CD8-positive, alpha-beta memory T cell (primary cell): ENCODE measurements around the gene GRM5. TPM values are rescaled to one million over a fixed set of nuclear protein-coding genes. Genes with fewer than 3 reads are reported as not detected.
"Not testable (repeated sequence)": the region's sequence is repeated elsewhere in the genome, so short reads cannot be mapped to it uniquely, and the experiment has no call there.

Experiments
- CTCF ChIA-PET: fragments of 350-600 bp; sonication (Branson Sonifier 250); formaldehyde crosslinking; loops from one replicate; lab custom pipeline; 2021; ENCODE audit warnings: antibody characterized with exemption; lab: Charles Lee
- POLR2A ChIA-PET: fragments of 350-600 bp; sonication (Branson Sonifier 250); formaldehyde crosslinking; loops from one replicate; lab custom pipeline; 2021; ENCODE audit warnings: antibody characterized with exemption; lab: Charles Lee
- DNase-seq, 5 donors: peaks; one replicate each; pipeline versions ENCODE4 v3.0.0 to v3.0.0-alpha.2; 2020 to 2022; ENCODE audit warnings: mixed read lengths in 1 of 5
- H3K27ac ChIP-seq: one replicate; pipeline ENCODE4 v1.7.0; 2013; ENCODE audit warnings: low read depth, mild to moderate bottlenecking, low read length, moderate library complexity
- H3K27me3 ChIP-seq: 2 replicates; pipeline ENCODE4 v1.7.0; 2013; ENCODE audit warnings: low read length, mild to moderate bottlenecking; ENCODE audit not compliant: insufficient read depth, poor library complexity, severe bottlenecking
- H3K36me3 ChIP-seq: 2 replicates; pipeline ENCODE4 v1.7.0; 2013; ENCODE audit warnings: mild to moderate bottlenecking, low read length, moderate library complexity; ENCODE audit not compliant: insufficient read depth
- H3K4me1 ChIP-seq: 2 replicates; pipeline ENCODE4 v1.7.0; 2013; ENCODE audit warnings: mild to moderate bottlenecking, low read length, moderate library complexity; ENCODE audit not compliant: insufficient read depth
- H3K4me3 ChIP-seq: 2 replicates; pipeline ENCODE4 v1.7.0; 2013; ENCODE audit warnings: mild to moderate bottlenecking, low read length
- H3K9me3 ChIP-seq: 2 replicates; pipeline ENCODE4 v1.7.0; 2013; ENCODE audit warnings: mild to moderate bottlenecking, low read length
- H3K27ac Mint-ChIP-seq, 8 donors: one replicate each; pipeline ENCODE4 v1.8.0; 2020 to 2021; ENCODE audit warnings: mixed read lengths in 8 of 8, mild to moderate bottlenecking in 6 of 8, inconsistent platforms in 3 of 8, moderate library complexity in 3 of 8
- H3K27me3 Mint-ChIP-seq, 2 donors: one replicate each; pipeline ENCODE4 v1.8.0; 2020 to 2021; ENCODE audit warnings: mixed read lengths in 2 of 2, mild to moderate bottlenecking in 1 of 2, moderate library complexity in 1 of 2
- H3K36me3 Mint-ChIP-seq, 3 donors: one replicate each; pipeline ENCODE4 v1.8.0; 2020 to 2021; ENCODE audit warnings: mixed read lengths in 3 of 3, inconsistent platforms in 1 of 3, mild to moderate bottlenecking in 1 of 3
- H3K4me1 Mint-ChIP-seq, 3 donors: one replicate each; pipeline ENCODE4 v1.8.0; 2020 to 2021; ENCODE audit warnings: mixed read lengths in 3 of 3, inconsistent platforms in 1 of 3, mild to moderate bottlenecking in 1 of 3
- H3K4me3 Mint-ChIP-seq, 7 donors: one replicate each; pipeline ENCODE4 v1.8.0; 2020 to 2021; ENCODE audit warnings: mixed read lengths in 7 of 7, mild to moderate bottlenecking in 6 of 7, moderate library complexity in 4 of 7, inconsistent platforms in 2 of 7
- H3K9me3 Mint-ChIP-seq, 5 donors: one replicate each; pipeline ENCODE4 v1.8.0; 2020 to 2022; ENCODE audit warnings: mixed read lengths in 5 of 5, mild to moderate bottlenecking in 3 of 5, moderate library complexity in 2 of 5, inconsistent platforms in 1 of 5
- polyA plus RNA-seq: library from polyadenylated mRNA; unstranded; fragments of 300-500 nt; fragmentation: Illumina TruSeq; gene quantifications from one replicate; pipeline ENCODE4 v1.2.3, GENCODE V29; 2021
- total RNA-seq, 2 experiments: library from RNA; stranded (reverse); gene quantifications; one replicate each; pipeline ENCODE4 v1.2.3, GENCODE V29; 2021

GRM5 gene
- total and polyA plus RNA-seq, 3 experiments from 2014 or later: not detected

DNA sequence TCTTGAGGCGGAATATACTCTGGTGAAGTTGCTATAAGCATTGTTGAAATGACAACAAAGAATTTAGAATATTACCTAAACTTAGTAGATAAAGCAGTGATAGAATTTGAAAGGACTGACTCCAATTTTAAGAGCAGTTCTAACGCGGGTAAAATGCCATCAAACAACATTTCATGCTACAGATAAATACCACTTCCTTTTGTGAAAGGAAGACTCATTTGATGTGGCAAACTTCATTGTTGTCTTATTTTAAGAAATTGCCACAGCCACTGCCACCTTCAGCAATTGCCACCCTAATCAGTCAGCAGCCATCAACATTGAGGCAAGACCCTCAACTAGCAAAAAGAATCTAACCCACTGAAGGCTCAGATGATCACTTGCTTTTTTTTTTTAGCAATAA is 220.8 kb downstream of the GRM5 start:
- H3K4me1 Mint-ChIP-seq: peaks cover 38 to 59% (median 47%) of the 10 kb centered on the region in 3 donors
- H3K4me3 Mint-ChIP-seq: peak overlapping the region in 6 of 7 donors; percentile 39 to 64 (median 60)
- H3K27me3 Mint-ChIP-seq, H3K9me3 Mint-ChIP-seq, H3K36me3 ChIP-seq, H3K36me3 Mint-ChIP-seq, POLR2A ChIA-PET, H3K9me3 ChIP-seq, H3K27ac ChIP-seq, CTCF ChIA-PET, H3K27me3 ChIP-seq: not testable (repeated sequence)
- DNase-seq: peak in 2 of 5 donors; percentile 63 to 71
- Histone ChIP-seq H3K4me3 (peak overlapping the region; percentile 40), H3K4me1 (peaks cover 46% of the 10 kb centered on the region)
- H3K27ac Mint-ChIP-seq: peak overlapping the region in 7 of 8 donors; percentile 50 to 89 (median 58)

DNA sequence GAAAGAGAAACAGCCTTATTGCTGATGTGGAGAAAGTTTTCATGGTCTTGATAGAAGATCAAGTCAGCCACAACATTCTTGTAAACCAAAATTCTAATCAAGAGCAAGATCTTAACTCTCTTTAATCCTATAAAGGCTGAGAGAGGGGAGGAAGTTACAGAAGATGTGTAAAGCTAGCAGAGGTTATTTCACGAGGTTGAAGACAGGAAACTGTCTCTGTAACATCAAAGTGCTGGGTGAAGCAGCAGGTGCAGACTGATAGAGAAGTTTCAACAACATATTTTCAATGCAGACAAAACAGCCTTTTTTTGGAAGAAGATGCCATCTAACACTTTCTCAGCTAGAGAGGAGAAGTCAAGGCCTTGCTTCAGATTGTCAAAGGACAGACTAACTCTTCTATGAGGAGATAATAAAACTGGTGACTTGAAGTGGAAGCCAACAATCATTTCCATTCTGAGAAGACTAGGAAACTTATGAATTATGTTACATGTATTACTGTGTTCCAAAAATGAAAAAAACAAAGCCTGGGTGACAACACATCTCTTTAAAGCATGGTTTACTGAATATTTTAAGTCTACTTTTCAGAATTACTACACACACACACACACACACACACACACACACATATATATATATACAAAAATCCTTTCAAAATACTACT is 221.9 kb downstream of the GRM5 start:
- peaks cover 46% of the 10 kb centered on the region for H3K4me1 ChIP-seq
- H3K9me3 ChIP-seq, H3K27me3 ChIP-seq, POLR2A ChIA-PET, H3K36me3 Mint-ChIP-seq, H3K27ac ChIP-seq, H3K36me3 ChIP-seq, H3K9me3 Mint-ChIP-seq, H3K27me3 Mint-ChIP-seq, CTCF ChIA-PET, H3K4me3 ChIP-seq: not testable (repeated sequence)
- Mint-ChIP-seq H3K4me1 (peaks cover 38 to 59% (median 47%) of the 10 kb centered on the region in 3 donors), H3K4me3 (peak overlapping the region; percentile 8 to 64 (median 35)), H3K27ac (peak overlapping the region in 7 of 8 donors; percentile 28 to 89 (median 55))
- DNase-seq: peak in 3 of 5 donors; percentile 45 to 82 (median 72)

DNA sequence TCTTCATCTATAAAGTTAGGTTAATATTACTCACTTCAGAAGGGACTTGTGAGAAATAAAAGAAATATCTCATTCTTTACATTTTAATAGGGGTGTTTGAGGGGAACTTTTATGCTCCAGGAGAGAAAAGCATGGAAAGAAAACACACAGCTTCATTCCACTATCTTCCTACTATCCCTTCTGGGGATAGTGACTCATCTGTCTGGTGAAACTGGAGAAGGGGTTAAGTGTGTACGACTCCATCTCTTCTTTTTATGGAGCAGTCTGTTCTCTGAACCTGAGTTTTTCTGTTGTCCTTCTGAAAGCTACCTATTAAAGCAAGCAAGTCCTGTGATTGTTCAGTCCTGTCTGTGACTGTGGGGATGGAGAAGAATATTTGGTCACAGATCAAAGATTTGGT is 227.6 kb downstream of the GRM5 start:
- CTCF ChIA-PET, H3K27ac Mint-ChIP-seq, H3K9me3 ChIP-seq, H3K36me3 Mint-ChIP-seq, DNase-seq, H3K27me3 Mint-ChIP-seq, H3K9me3 Mint-ChIP-seq, H3K27ac ChIP-seq, H3K27me3 ChIP-seq, H3K4me3 Mint-ChIP-seq, H3K36me3 ChIP-seq, POLR2A ChIA-PET, H3K4me3 ChIP-seq: not testable (repeated sequence)
- H3K4me1 Mint-ChIP-seq: peaks cover 12 to 27% (median 20%) of the 10 kb centered on the region in 3 donors
- H3K4me1 ChIP-seq: peaks cover 16% of the 10 kb centered on the region

DNA sequence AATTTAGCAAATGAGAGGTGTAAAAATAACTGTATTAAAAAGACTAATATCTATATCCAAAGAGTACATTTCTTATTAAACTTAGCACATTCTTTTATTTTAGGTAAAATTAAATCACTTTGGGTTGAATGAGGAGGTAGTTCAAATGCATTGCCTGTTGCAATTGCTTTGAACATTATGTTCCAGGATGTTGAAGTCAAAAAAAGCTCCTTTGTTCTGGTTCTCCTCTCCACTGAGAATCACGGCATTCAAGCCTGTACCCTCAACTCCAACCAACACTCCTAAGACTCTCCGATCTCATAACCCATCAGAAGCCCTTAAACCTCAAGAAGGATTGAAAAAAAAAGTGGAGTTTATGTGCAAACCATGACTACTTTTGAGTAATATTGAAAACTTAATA is 230.1 kb downstream of the GRM5 start:
- H3K4me3 ChIP-seq, H3K4me1 ChIP-seq, H3K27ac ChIP-seq, H3K36me3 Mint-ChIP-seq, DNase-seq, H3K9me3 ChIP-seq, CTCF ChIA-PET, H3K4me1 Mint-ChIP-seq, H3K36me3 ChIP-seq, H3K27me3 ChIP-seq, POLR2A ChIA-PET, H3K9me3 Mint-ChIP-seq, H3K27me3 Mint-ChIP-seq, H3K4me3 Mint-ChIP-seq, H3K27ac Mint-ChIP-seq: not testable (repeated sequence)

DNA sequence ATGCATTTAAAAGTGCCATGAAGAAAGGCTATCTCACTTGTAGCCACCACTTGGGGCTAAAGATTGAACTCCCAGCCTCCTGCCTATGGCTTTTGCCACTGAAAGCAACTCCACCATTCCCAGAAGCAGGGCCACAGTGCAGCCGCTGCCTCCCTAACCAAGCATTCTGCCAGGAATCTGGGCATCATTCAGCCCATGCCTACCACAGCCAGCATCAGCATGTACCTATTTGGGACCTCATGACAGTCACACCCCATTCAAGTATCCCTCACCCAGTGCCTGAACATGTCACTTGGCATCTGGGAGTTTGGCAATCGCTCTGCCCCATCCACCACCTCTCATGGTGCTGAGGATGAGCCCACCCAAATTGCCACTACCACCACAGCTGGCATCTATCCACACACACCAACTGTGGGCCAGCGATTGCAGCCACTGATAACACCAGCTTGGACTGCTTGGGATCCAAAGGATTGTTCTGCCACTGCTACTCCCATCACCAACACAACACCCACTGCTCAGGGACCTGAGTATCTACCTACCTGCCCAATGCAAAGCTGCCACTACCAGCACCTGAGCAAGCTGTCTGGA is 234.4 kb downstream of the GRM5 start:
- Histone ChIP-seq H3K4me1 (no peaks in the 10 kb centered on the region), H3K9me3 (no peaks in the 10 kb centered on the region), H3K36me3 (no peaks in the 10 kb centered on the region), H3K27me3 (no peaks in the 10 kb centered on the region), H3K27ac (no peak overlapping the region), H3K4me3 (no peak overlapping the region)
- no peaks in the 10 kb centered on the region for H3K4me1 Mint-ChIP-seq
- H3K27ac Mint-ChIP-seq: no peak overlapping the region
- POLR2A ChIA-PET: no interaction called here
- H3K27me3 Mint-ChIP-seq: peaks cover 2 to 3% of the 10 kb centered on the region in 2 donors
- CTCF ChIA-PET: no interaction called here
- peaks cover 0 to 1% (median 0%) of the 10 kb centered on the region in 5 donors for H3K9me3 Mint-ChIP-seq
- H3K36me3 Mint-ChIP-seq: no peaks in the 10 kb centered on the region
- no peak overlapping the region for H3K4me3 Mint-ChIP-seq
- DNase-seq: no peak

DNA sequence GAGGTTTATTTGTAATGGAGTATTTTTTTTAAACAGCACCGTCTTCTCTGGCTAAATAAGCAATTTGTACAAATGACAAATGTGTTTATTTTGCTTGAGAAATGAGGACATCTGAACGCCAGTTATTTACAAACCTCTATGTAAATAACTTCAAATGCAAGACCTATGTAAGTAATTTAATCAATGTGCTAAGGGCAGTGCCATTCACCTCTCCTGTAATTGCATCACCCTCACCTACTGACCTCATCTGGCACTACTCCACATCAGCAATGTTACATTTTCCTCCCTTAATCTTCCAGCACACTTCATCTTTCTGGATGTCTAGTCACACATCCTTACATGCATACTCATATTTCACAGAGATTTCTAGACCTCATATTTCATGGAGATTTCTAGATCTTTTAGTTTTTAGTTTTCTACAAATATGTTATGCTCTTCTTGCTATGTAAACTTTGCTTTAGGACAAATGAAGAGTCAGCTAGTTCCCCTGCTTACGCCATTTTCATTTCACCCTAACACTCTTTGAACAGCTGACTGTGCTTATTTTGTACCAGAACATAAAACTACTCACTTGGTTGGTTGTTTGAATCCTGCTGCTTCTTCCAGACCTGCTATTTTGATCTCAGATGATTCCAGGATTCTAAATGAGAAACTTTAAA is 238.6 kb downstream of the GRM5 start:
- no peak overlapping the region for H3K4me3 Mint-ChIP-seq
- ChIA-PET POLR2A (no interaction called here), CTCF (no interaction called here)
- Histone ChIP-seq H3K36me3 (no peaks in the 10 kb centered on the region), H3K27ac (no peak overlapping the region), H3K27me3 (no peaks in the 10 kb centered on the region), H3K9me3 (no peaks in the 10 kb centered on the region), H3K4me1 (no peaks in the 10 kb centered on the region), H3K4me3 (no peak overlapping the region)
- no peaks in the 10 kb centered on the region for H3K36me3 Mint-ChIP-seq
- H3K27ac Mint-ChIP-seq: no peak overlapping the region
- no peaks in the 10 kb centered on the region for H3K4me1 Mint-ChIP-seq
- no peaks in the 10 kb centered on the region for H3K9me3 Mint-ChIP-seq
- no peak for DNase-seq
- H3K27me3 Mint-ChIP-seq: peaks cover 0 to 3% of the 10 kb centered on the region in 2 donors

DNA sequence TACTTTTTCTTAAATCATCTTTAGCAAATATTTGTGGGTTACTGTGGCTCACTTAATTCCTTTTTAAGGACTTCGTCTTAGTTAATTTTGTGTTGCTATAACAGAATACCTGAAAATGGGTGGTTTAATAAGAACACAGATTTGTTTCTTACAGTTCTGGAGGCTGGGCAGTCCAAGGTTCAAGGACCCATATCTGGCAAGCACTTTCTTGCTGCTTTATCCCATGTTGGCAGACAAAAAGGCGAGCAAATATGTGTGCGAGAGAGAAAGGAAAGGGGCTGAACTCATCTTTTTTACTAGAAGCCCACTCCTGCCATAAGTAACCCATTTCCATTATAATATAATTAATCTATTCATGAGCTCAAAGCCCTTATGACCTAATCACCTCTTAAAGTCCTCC is 246.2 kb downstream of the GRM5 start:
- Histone ChIP-seq H3K9me3 (no peaks in the 10 kb centered on the region), H3K27me3 (no peaks in the 10 kb centered on the region), H3K27ac (no peak overlapping the region), H3K36me3 (no peaks in the 10 kb centered on the region), H3K4me1 (no peaks in the 10 kb centered on the region), H3K4me3 (no peak overlapping the region)
- POLR2A ChIA-PET: no interaction called here
- Mint-ChIP-seq H3K36me3 (peaks cover 0 to 7% (median 0%) of the 10 kb centered on the region in 3 donors), H3K27ac (no peak overlapping the region), H3K4me3 (no peak overlapping the region), H3K9me3 (peaks cover 0 to 6% (median 2%) of the 10 kb centered on the region in 5 donors), H3K27me3 (no peaks in the 10 kb centered on the region), H3K4me1 (peaks cover 4 to 5% (median 5%) of the 10 kb centered on the region in 3 donors)
- no peak for DNase-seq
- CTCF ChIA-PET: no interaction called here

DNA sequence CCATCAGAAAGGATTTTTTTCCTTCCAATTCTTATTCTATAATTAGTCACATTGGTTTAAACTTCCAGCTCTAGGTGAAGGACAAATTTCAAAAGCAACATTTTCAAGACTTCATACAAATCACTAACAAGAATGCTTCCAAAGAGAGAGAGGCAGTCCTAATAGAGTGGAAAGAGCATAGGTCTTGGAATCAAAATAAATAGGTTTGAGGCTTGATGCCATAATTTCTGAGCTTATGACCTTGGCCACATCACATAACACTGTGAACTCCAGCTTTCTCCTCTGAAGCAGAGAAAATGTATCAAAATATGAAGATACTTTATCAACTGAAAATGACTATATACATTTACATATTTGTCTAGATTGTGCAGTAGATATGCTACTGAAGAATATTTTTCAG is 246.8 kb downstream of the GRM5 start:
- no peak overlapping the region for H3K4me3 Mint-ChIP-seq
- Histone ChIP-seq H3K27me3 (no peaks in the 10 kb centered on the region), H3K4me1 (peaks cover 2% of the 10 kb centered on the region), H3K9me3 (no peaks in the 10 kb centered on the region), H3K27ac (no peak overlapping the region), H3K4me3 (no peak overlapping the region), H3K36me3 (no peaks in the 10 kb centered on the region)
- H3K27ac Mint-ChIP-seq: no peak overlapping the region
- peaks cover 5 to 6% (median 5%) of the 10 kb centered on the region in 3 donors for H3K4me1 Mint-ChIP-seq
- CTCF ChIA-PET: no interaction called here
- no peak for DNase-seq
- no peaks in the 10 kb centered on the region for H3K27me3 Mint-ChIP-seq
- H3K36me3 Mint-ChIP-seq: peaks cover 0 to 9% (median 0%) of the 10 kb centered on the region in 3 donors
- POLR2A ChIA-PET: no interaction called here
- peaks cover 0 to 7% (median 2%) of the 10 kb centered on the region in 5 donors for H3K9me3 Mint-ChIP-seq
